Motor neuron (in vitro differentiated cells): ENCODE results near the gene HNRNPA0. TPM values are rescaled to one million over a fixed set of nuclear protein-coding genes. Genes with fewer than 3 reads are reported as not detected.

Experiments
- ATAC-seq, 8 experiments: fragments of 200-7000 bp; cut with Tn5 transposase; replicated peaks in 6 of 8; 2 replicates each; pipeline ENCODE4 v1.8.0; 2021; ENCODE audit warnings: mild to moderate bottlenecking in 8 of 8, moderate library complexity in 8 of 8
- H3K27ac ChIP-seq, 2 donors: fragments of 250-450 bp; sonication (Bioruptor Pico); 2 replicates each; pipeline ENCODE4 v1.9.0; 2021; ENCODE audit warnings: antibody characterized with exemption in 2 of 2, mild to moderate bottlenecking in 2 of 2, moderate library complexity in 1 of 2
- H3K4me1 ChIP-seq, 2 donors: fragments of 250-450 bp; sonication (Bioruptor Pico); replicated peaks in 1 of 2; 2 replicates each; pipeline ENCODE4 v1.6.1; 2021; ENCODE audit warnings: antibody characterized with exemption in 2 of 2, mild to moderate bottlenecking in 2 of 2, moderate library complexity in 1 of 2
- H3K4me3 ChIP-seq, 5 donors: fragments of 250-450 bp; sonication (Bioruptor Pico); 2 replicates each; pipeline ENCODE4 v1.9.0; 2021; ENCODE audit warnings: antibody characterized with exemption in 5 of 5, mild to moderate bottlenecking in 5 of 5, moderate library complexity in 4 of 5
- WGBS, 10 experiments: fragments of 450-650 bp; shearing (Covaris generic); methylation state at CpG; one replicate each; pipeline ENCODE4 v1.0.0; 2022; 5-methylcytosine and 5-hydroxymethylcytosine counted together
- in situ Hi-C, 9 experiments: fragments of 400-800 bp; cut with MboI; loops; one replicate each; pipeline ENCODE4 v1.15.0; 2021; ENCODE audit warnings: low sequenced_read_pairs in 9 of 9, low pct_unique_long_range_greater_than_20kb in 2 of 9; ENCODE audit not compliant: unreplicated experiment in 9 of 9
- total RNA-seq, 8 experiments: library from RNA; unstranded; fragments of 300-600 nt; gene quantifications; 2 replicates each; pipeline versions ENCODE4 v1.2.3 to v1.2.4, GENCODE V29; 2022

Gene HNRNPA0
- total RNA-seq, 8 experiments from 2014 or later: 10.7 to 63.9 (median 26.1) TPM

DNA sequence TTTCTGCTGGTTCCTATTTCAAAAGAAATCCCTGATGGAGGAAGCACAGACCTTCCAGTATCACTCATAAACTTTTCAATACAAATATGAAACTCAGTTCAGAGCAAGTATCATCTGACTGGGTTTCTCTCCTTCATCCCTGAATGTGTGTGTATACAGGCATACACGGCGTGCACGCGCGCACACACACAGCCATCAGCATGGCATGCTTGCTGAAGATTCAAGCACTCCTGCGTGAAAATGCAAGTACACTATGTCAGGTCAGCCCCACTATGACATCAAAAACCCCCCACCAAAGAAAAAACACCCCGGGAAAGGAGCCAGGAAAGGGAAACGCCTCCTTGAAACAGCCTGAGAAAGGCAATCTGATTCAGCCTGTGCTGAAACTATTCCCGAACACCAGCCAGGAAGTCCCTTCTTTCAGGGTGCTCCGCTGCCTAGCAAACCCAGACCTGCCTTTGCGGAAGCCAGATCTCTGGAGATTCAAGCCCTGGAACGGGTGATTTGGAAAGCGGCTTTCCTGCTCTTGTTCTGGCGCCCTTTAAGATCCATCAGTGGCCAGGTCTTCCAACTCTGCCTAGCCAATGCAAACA lies 19.1 kb downstream of the HNRNPA0 start:
- in situ Hi-C loops: loop anchor here in 4 of 9 experiments (10.0 to 25.0 kb wide), 2 partner anchors 70 to 98 kb away; no protein-coding TSS in a partner anchor
- peaks cover 12 to 14% of the 10 kb centered on the region in 2 donors for H3K4me1 ChIP-seq
- H3K27ac ChIP-seq: peak overlapping the region; percentile 46 to 66
- WGBS, 10 experiments: 0 to 56% (median 4%) methylated on average over 1 to 10 of the region's 14 CpGs; no CpG with 5 or more reads in 1 of the 10 experiments
- ATAC-seq: peak; percentile 37 to 53 (median 46)
- peak overlapping the region; percentile 46 to 59 (median 49) for H3K4me3 ChIP-seq

DNA sequence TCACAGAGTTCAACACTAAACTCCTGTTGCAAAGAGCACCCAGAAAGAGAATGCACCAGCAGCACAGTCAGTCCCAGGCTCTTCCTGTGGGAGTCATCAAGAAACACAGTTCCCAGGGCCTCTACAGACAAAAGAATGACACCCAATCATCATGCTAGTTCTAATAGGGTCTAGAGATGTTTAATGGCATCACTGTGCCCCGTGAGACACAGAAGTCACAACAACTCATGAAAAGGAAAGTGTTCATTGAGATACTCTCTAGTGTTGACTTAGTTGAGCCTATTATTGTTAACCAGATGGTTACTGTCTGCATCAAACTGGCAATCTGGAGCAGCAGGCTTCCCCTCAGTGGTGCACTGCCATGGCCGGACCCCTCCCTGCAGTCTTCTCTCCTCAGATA lies 19.8 kb downstream of the HNRNPA0 start:
- WGBS, 10 experiments: 28 to 94% (median 41%) methylated on average over 1 to 2 of the region's 2 CpGs; no CpG with 5 or more reads in 5 of the 10 experiments
- peak overlapping the region; percentile 46 to 59 (median 49) for H3K4me3 ChIP-seq
- peaks cover 12 to 14% of the 10 kb centered on the region in 2 donors for H3K4me1 ChIP-seq
- in situ Hi-C loops: loop anchor here in 4 of 9 experiments (10.0 to 25.0 kb wide), 2 partner anchors 70 to 97 kb away; no protein-coding TSS in a partner anchor
- ATAC-seq: peak in 1 of 8 experiments; percentile 2
- no peak overlapping the region for H3K27ac ChIP-seq

DNA sequence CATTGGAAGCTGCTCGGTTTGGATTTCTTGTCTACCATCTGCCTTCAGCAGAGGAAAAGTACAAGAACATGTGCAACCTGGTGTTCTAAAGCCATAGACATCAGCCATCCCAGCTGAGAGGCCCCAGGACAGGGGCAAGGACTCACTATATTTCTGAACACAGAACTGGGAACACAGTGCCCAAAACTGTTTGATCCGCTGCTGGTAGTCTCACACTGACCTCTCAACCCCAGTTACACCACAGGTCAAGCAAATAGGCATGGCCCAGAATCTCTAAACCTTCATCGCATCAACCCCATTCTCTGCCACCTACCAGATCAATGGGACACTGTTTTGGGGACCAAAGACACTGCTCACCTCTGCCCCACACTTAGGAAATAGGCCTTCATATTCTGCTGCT lies 20.2 kb downstream of the HNRNPA0 start:
- in situ Hi-C loops: loop anchor here in 4 of 9 experiments (10.0 to 25.0 kb wide), 2 partner anchors 69 to 97 kb away; no protein-coding TSS in a partner anchor
- ATAC-seq: no peak

DNA sequence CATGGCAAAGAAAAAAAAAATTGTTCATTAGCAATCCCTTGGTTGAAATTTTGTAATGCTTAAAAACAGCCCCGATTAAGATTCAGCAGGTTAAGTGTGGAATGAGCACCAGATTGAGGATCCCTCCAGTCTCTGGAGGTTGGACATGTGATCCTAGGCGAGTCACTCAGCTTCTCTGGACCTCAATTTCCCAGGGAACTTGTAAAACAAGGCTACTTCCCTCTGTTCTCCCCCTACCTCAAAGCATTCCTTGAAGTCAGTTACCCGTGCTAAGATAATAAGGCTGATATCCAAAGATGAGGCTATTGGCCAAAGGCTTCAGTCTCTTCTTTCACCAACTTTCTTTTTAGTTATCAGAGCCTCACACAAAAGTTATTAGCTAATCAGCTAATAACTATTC lies 21.2 kb downstream of the HNRNPA0 start:
- no peak overlapping the region for H3K4me3 ChIP-seq
- no peak overlapping the region for H3K27ac ChIP-seq
- WGBS, 10 experiments: 57 to 100% (median 83%) methylated on average over 1 to 3 of the region's 3 CpGs; no CpG with 5 or more reads in 1 of the 10 experiments
- in situ Hi-C loops: loop anchor here in 4 of 9 experiments (10.0 to 25.0 kb wide), 2 partner anchors 68 to 96 kb away; no protein-coding TSS in a partner anchor
- H3K4me1 ChIP-seq: peaks cover 12 to 14% of the 10 kb centered on the region in 2 donors
- ATAC-seq: no peak

More for the DNA sequence above, 20.2 kb downstream of the HNRNPA0 start:
- H3K4me3 ChIP-seq: peak overlapping the region in 4 of 5 donors; percentile 46 to 59 (median 53)
- no peak overlapping the region for H3K27ac ChIP-seq
- peaks cover 12 to 14% of the 10 kb centered on the region in 2 donors for H3K4me1 ChIP-seq
- 80 to 100% (median 87%) methylated on average over 1 to 3 of the region's 3 CpGs; no CpG with 5 or more reads in 5 of the 10 experiments for WGBS, 10 experiments

DNA sequence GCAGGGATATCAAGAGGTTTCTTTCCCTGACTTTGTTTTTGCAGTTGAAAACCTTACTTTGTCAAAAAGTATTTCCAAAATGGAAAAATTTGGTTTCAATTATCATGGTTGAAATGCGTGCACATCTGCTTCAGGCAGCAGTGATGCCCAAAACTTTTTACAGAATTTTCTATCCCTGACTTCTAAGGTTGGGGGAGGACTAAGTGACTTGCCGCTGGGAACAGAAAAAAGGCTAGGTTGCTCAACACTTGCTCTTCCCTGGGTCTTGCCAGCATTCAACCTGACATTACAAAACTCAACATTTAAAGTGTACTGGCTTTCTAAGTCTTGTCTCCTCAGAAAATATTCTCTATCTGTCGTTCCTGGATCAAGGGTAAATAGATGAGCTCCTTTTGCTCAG lies 23.0 kb downstream of the HNRNPA0 start:
- ATAC-seq: no peak
- 0 to 100% (median 78%) methylated on average over 1 to 3 of the region's 3 CpGs for WGBS, 10 experiments
- in situ Hi-C loops: loop anchor here in 4 of 9 experiments (10.0 to 25.0 kb wide), 2 partner anchors 66 to 94 kb away; no protein-coding TSS in a partner anchor
- Histone ChIP-seq H3K4me1 (peaks cover 12 to 14% of the 10 kb centered on the region in 2 donors), H3K27ac (no peak overlapping the region), H3K4me3 (no peak overlapping the region)

DNA sequence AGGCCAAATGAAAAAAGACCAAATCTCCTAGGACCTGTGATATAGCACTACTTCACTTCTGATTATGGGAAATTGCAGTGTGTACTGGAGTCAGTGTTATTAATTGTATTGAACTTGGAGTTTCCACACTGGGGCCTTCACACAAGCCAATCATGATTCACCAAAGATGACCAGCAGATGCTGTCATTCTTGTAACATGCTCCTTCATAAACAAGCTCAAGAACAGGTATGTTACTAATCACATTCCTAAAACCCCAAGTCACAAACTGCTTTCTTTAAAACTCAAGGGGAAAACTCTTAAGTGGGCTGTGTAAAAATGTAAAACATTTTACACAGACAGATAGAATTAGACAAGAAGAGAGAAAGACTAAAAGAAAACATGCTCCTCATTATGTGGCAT lies 23.8 kb downstream of the HNRNPA0 start:
- no peak overlapping the region for H3K4me3 ChIP-seq
- H3K27ac ChIP-seq: no peak overlapping the region
- peaks cover 12 to 14% of the 10 kb centered on the region in 2 donors for H3K4me1 ChIP-seq
- in situ Hi-C loops: loop anchor here in 4 of 9 experiments (10.0 to 25.0 kb wide), 2 partner anchors 66 to 93 kb away; no protein-coding TSS in a partner anchor
- no peak for ATAC-seq

DNA sequence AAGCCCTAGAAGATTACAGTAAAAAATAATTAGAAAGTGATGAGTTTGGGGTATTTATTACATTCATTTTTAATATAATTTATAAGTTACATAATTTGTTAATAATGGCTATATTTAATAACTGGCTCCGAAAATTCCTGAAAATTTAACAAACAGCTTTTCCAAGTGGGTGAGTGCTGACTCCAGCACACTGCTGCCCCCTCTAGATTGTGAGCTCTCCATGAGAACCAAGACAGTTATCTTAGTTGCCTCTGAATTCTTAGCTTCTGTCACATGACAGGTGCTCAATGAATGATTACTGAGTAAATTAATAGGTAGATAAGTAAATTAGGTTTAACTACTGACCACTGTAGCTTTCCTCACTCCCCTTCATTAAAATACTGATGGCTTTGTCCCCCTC lies 26.1 kb downstream of the HNRNPA0 start:
- in situ Hi-C loops: loop anchor here in 3 of 9 experiments (25.0 kb wide), 1 partner anchor 91 kb away; no protein-coding TSS in a partner anchor
- 44 to 100% (median 91%) methylated on average over 1 of the region's 1 CpG; no CpG with 5 or more reads in 6 of the 10 experiments for WGBS, 10 experiments
- Histone ChIP-seq H3K4me3 (no peak overlapping the region), H3K27ac (no peak overlapping the region), H3K4me1 (no peaks in the 10 kb centered on the region)
- ATAC-seq: no peak

DNA sequence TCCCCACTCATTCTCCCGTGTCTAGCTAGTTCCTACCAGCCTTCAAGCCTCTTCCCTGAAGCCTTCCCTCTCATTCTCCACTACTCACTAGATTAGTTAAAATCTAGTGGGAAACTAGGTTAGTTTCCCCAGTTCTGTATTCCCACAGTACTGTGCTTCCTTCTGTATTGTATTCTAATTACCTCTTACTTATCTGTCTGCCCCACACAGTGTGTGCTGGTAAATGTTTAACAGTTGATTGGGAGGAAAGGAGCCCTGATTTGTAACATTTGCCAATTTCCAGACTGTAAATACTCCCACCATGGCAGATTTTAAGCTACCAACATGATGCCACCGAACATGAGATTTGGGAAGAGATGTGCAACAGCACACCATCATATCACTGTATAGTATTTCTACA lies 26.5 kb downstream of the HNRNPA0 start:
- in situ Hi-C loops: loop anchor here in 3 of 9 experiments (25.0 kb wide), 1 partner anchor 90 kb away; no protein-coding TSS in a partner anchor
- no peak for ATAC-seq
- H3K27ac ChIP-seq: no peak overlapping the region
- H3K4me1 ChIP-seq: no peaks in the 10 kb centered on the region
- 50 to 100% (median 82%) methylated on average over 1 to 2 of the region's 2 CpGs; no CpG with 5 or more reads in 3 of the 10 experiments for WGBS, 10 experiments
- H3K4me3 ChIP-seq: no peak overlapping the region

DNA sequence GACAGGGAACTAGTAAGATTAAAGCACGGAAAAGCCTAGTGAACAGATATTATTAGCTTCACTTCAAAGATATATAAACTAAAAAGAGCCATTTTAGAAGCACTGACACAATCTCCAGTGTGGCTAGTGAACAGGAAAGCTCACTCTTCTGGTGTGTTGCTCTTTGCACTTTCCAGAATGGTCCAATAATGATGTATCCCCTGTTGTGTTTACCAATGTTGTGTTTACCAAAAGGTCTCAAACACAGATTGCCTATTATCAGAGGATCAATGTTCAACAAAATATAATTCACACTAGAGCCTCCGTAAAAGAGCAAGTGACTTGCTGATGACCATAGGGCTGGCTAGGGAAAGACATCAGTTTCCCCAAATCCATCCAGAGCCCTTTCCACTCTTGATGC lies 29.9 kb downstream of the HNRNPA0 start:
- no peak overlapping the region for H3K27ac ChIP-seq
- ATAC-seq: no peak
- H3K4me3 ChIP-seq: no peak overlapping the region
- H3K4me1 ChIP-seq: no peaks in the 10 kb centered on the region
- in situ Hi-C loops: no loop called here
- 49 to 100% (median 88%) methylated on average over 1 to 2 of the region's 2 CpGs; no CpG with 5 or more reads in 1 of the 10 experiments for WGBS, 10 experiments

DNA sequence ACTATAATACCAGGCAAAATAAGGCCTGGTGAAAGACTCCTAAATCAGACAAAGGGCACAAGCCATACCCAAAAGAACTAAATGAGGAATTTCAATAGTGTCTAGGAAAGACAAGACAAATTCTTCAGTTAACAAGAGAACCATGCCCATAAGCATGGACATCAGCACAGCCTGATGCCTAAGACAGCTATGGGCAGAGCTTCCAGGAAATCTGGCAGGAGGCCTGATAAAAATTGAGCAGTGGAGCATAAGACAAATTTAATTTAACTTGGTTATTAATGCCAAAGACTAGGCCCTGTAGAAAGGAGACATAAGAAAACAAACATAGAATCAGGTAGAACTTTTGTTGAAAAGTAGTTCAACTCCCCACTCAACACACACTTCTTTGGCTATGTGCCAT lies 35.6 kb downstream of the HNRNPA0 start:
- Histone ChIP-seq H3K27ac (no peak overlapping the region), H3K4me3 (no peak overlapping the region), H3K4me1 (no peaks in the 10 kb centered on the region)
- no peak for ATAC-seq
- in situ Hi-C loops: no loop called here

DNA sequence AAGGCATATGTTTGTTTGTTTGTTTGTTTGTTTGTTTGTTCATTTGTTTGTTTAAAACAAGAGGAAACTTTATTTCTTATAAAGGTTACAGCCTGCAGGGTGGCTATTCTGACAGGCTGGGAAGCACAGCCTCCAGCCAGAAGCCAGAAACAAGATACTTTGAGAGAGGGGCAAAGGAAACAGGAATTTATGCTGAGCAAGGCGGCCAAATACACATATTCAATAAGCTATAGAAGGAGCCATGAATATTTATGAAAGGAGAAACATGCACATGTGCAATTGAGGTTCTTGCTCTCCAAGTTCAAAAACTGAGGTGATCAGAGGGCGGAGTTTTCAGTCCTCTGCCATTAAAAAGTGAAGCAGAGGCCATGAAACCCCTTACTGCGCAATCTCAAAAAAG lies 37.8 kb downstream of the HNRNPA0 start:
- peak in 3 of 8 experiments; percentile 84 to 99 (median 94) for ATAC-seq
- WGBS, 10 experiments: 20 to 100% (median 91%) methylated on average over 1 to 3 of the region's 3 CpGs
- H3K4me1 ChIP-seq: no peaks in the 10 kb centered on the region
- no peak overlapping the region for H3K4me3 ChIP-seq
- no peak overlapping the region for H3K27ac ChIP-seq
- in situ Hi-C loops: no loop called here

DNA sequence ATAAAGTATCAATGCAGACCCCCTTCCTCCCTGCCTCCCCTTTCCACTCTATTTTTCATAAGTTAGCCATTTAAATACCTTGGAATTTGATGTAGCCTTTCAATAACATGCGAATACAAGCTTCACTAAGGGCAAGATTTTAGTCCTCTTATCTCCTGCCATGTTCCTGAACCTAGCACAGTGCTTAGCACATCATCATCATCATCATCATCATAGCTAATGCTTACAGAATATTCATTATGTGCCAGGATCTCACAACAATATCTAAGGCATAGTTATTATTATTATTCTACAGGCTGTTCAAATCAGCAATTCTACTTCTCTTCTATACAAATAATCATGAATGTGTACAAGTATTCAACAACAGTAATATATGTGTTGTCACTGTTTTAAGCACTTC lies 38.7 kb downstream of the HNRNPA0 start:
- H3K4me1 ChIP-seq: no peaks in the 10 kb centered on the region
- no peak overlapping the region for H3K27ac ChIP-seq
- H3K4me3 ChIP-seq: no peak overlapping the region
- no peak for ATAC-seq
- in situ Hi-C loops: no loop called here
- WGBS, 10 experiments: 60 to 100% (median 96%) methylated on average over 1 of the region's 1 CpG; no CpG with 5 or more reads in 4 of the 10 experiments

DNA sequence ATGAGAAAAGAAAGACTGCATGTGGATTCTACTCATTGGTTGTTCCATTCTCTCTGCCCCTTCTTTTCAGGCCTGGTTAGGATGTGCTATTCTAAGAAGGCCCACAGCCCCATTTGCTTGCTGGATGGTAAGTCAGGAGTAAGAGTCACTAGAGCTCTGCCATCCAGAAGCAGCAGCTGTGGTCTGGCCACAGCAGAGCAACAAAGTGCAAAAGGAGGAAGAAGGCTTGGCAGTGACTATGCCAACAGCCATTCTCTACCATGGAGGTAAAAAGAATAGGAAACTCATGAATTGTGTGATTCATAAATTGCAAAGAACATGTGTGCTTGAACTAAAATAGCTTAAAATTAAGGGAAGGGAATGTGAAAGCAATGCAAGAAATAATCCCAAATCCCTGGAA lies 39.2 kb downstream of the HNRNPA0 start:
- in situ Hi-C loops: no loop called here
- Histone ChIP-seq H3K4me1 (no peaks in the 10 kb centered on the region), H3K27ac (no peak overlapping the region), H3K4me3 (no peak overlapping the region)
- no peak for ATAC-seq
